ENCODE measurements around the gene DMRTB1. TPM values are rescaled to one million over a fixed set of nuclear protein-coding genes. Genes with fewer than 3 reads are reported as not detected.

The DMRTB1 gene
- total and polyA plus RNA-seq, 2 of the 4 experiments (the other 2 are of a cell fraction): not detected

- intact Hi-C loops (cut with micrococcal nuclease): no loop called here
- in situ Hi-C loops (cut with MboI; ENCODE audit: low sequenced_read_pairs): no loop called here
- dilution Hi-C loops (cut with HindIII; ENCODE audit: low sequenced_read_pairs, unreplicated experiment): no loop called here
These were observed 28.4 kb upstream of the DMRTB1 start for GRCh38 chr1:53430779-53431178.

More at GRCh38 chr1:53430779-53431178, 28.4 kb upstream of the DMRTB1 start:
- H3K4me2 ChIP-seq (ENCODE audit: low read depth, low read length): no peak overlapping the region
- no peak overlapping the region for H2AK9ac ChIP-seq (replicated peaks; ENCODE audit: low read depth, low read length, poor library complexity)
- no peak overlapping the region for H3K27ac ChIP-seq (ENCODE audit: insufficient read depth, low read length)
- TF ChIP-seq CTCF (conservative IDR thresholded peaks at IDR 0.05; ENCODE audit: low read depth, low read length): no peak
- no peak for TF ChIP-seq BHLHE40 (IDR thresholded peaks at IDR 0.05; ENCODE audit: low read depth, low read length)
- no peak for TF ChIP-seq POLR2A (IDR thresholded peaks at IDR 0.05; ENCODE audit: low read depth, low read length)
- no peak for TF ChIP-seq SMC3 (IDR thresholded peaks at IDR 0.05; ENCODE audit: low read depth, low read length)
- no peak for TF ChIP-seq RCOR1 (IDR thresholded peaks at IDR 0.05; ENCODE audit: insufficient replicate concordance, low read length)
- no peak for TF ChIP-seq NFE2L2 (IDR thresholded peaks at IDR 0.05; ENCODE audit: low read depth, low read length)
- TF ChIP-seq USF2 (IDR thresholded peaks at IDR 0.05; ENCODE audit: low read depth, low read length): no peak
- TF ChIP-seq RAD21 (IDR thresholded peaks at IDR 0.05; ENCODE audit: low read length): no peak
- no peak for TF ChIP-seq MAZ (IDR thresholded peaks at IDR 0.05; ENCODE audit: borderline replicate concordance, low read depth, low read length)
- no peak for TF ChIP-seq MXI1 (IDR thresholded peaks at IDR 0.05; ENCODE audit: borderline replicate concordance, low read depth, low read length)
- no peak overlapping the region for H4K8ac ChIP-seq (ENCODE audit: low read depth in 2 of 2, low read length in 2 of 2)
- no peak overlapping the region for H3K23ac ChIP-seq (ENCODE audit: low read depth, low read length)
- H4K5ac ChIP-seq (ENCODE audit: low read depth, low read length): no peak overlapping the region
- no peak overlapping the region for H3K56ac ChIP-seq (ENCODE audit: extremely low read depth, insufficient read depth, low read length)
- H3K36me3 ChIP-seq (ENCODE audit: control insufficient read depth, insufficient read depth, low read length): no peaks in the 10 kb centered on the region
- no peaks in the 10 kb centered on the region for H3K4me1 ChIP-seq (ENCODE audit: control insufficient read depth, insufficient read depth, low read length)
- no peaks in the 10 kb centered on the region for H3K79me1 ChIP-seq (ENCODE audit: low read depth in 1 of 2, low read length in 2 of 2)
- CTCF ChIA-PET: no interaction called here
- no TSS peak for BruUV-seq (replicated peaks)
- DNase-seq (no peak), ATAC-seq (ENCODE audit: low read depth) (no peak)
- no peak overlapping the region for H3K4me3 ChIP-seq (ENCODE audit: insufficient read depth, low read depth, low read length)
- no peak overlapping the region for H3K18ac ChIP-seq (ENCODE audit: low read depth, low read length)
- no peak overlapping the region for H2BK120ac ChIP-seq (ENCODE audit: low read depth, low read length)
- no peak overlapping the region for H2AK5ac ChIP-seq (ENCODE audit: low read depth, low read length)
- H4K20me1 ChIP-seq (ENCODE audit: insufficient read depth, low read length): no peaks in the 10 kb centered on the region
- H3K14ac ChIP-seq (replicated peaks; ENCODE audit: low read depth, low read length): no peak overlapping the region
- H3K9me1 ChIP-seq (ENCODE audit: insufficient read depth, low read length): no peaks in the 10 kb centered on the region
- no peak overlapping the region for H2BK5ac ChIP-seq (ENCODE audit: low read depth, low read length, poor library complexity, severe bottlenecking)
- H3K27me3 ChIP-seq (ENCODE audit: control insufficient read depth, insufficient read depth, low read length): peaks cover 30% of the 10 kb centered on the region
- POLR2A ChIA-PET (ENCODE audit: unreplicated experiment): no interaction called here
- H4K91ac ChIP-seq (ENCODE audit: insufficient read depth, low read depth, low read length): no peak overlapping the region
- no peak overlapping the region for H2AFZ ChIP-seq (replicated peaks; ENCODE audit: low read length, poor library complexity)
- H3K4ac ChIP-seq (ENCODE audit: low read depth, low read length): no peak overlapping the region
- peaks cover 3% of the 10 kb centered on the region; the same call in 1 of the 2 replicates for H3K9me3 ChIP-seq (ENCODE audit: control insufficient read depth, insufficient read depth, low read length)
- no peak overlapping the region for H2BK20ac ChIP-seq (ENCODE audit: low read depth, low read length)
- H3K9ac ChIP-seq (ENCODE audit: low read depth, low read length): no peak overlapping the region
- H2BK15ac ChIP-seq (ENCODE audit: low read depth, low read length): no peak overlapping the region
